Chondrocyte (in vitro differentiated cells): ENCODE results near the gene DCK. TPM values are rescaled to one million over a fixed set of nuclear protein-coding genes. Genes with fewer than 3 reads are reported as not detected.
"Not testable (repeated sequence)": the region's sequence is repeated elsewhere in the genome, so short reads cannot be mapped to it uniquely, and the experiment has no call there.

Experiments
- DNase-seq: peaks from one replicate; pipeline ENCODE4 v3.0.0; 2021; ENCODE audit warnings: mixed read lengths, low spot score
- H3K27ac Mint-ChIP-seq: one replicate; pipeline ENCODE4 v1.8.0; 2021; ENCODE audit warnings: mild to moderate bottlenecking, moderate library complexity, mixed read lengths; ENCODE audit not compliant: unreplicated experiment
- H3K27me3 Mint-ChIP-seq: 2 replicates; pipeline ENCODE4 v1.8.0; 2021; ENCODE audit warnings: low read depth, mixed read lengths
- H3K36me3 Mint-ChIP-seq: 2 replicates; pipeline ENCODE4 v1.8.0; 2021; ENCODE audit warnings: low read depth, mixed read lengths
- H3K4me1 Mint-ChIP-seq: 2 replicates; pipeline ENCODE4 v1.8.0; 2021; ENCODE audit warnings: low read depth, mild to moderate bottlenecking, mixed read lengths
- H3K4me3 Mint-ChIP-seq: one replicate; pipeline ENCODE4 v1.8.0; 2021; ENCODE audit warnings: mild to moderate bottlenecking, moderate library complexity, mixed read lengths; ENCODE audit not compliant: unreplicated experiment
- H3K9me3 Mint-ChIP-seq: 2 replicates; pipeline ENCODE4 v1.8.0; 2021; ENCODE audit warnings: low read depth, mixed read lengths
- CTCF ChIP-seq: fragments of 200-600 bp; sonication (generic); IDR thresholded peaks from 2 replicates; pipeline ENCODE4 v1.5.0; 2021; ENCODE audit warnings: antibody characterized with exemption, mild to moderate bottlenecking, moderate library complexity
- total RNA-seq: library from RNA; stranded (reverse); gene quantifications from 3 replicates; pipeline ENCODE4 v1.2.1, GENCODE V29; 2021

Gene DCK
- total RNA-seq, 1 donor from 2014 or later: 14.9 TPM

- peaks cover 47% of the 10 kb centered on the region for H3K4me1 Mint-ChIP-seq
- H3K36me3 Mint-ChIP-seq: peaks cover 21% of the 10 kb centered on the region
- H3K4me3 Mint-ChIP-seq: no peak overlapping the region
- no peaks in the 10 kb centered on the region for H3K27me3 Mint-ChIP-seq
- DNase-seq: no peak
- H3K9me3 Mint-ChIP-seq: peaks cover 19% of the 10 kb centered on the region
- no peak for TF ChIP-seq CTCF
- no peak overlapping the region for H3K27ac Mint-ChIP-seq
These were observed 3.6 kb downstream of the DCK start for GRCh38 chr4:70997036-70997435.

- no peak for TF ChIP-seq CTCF
- DNase-seq: no peak
- H3K9me3 Mint-ChIP-seq: peaks cover 22% of the 10 kb centered on the region
- H3K27ac Mint-ChIP-seq: no peak overlapping the region
- peaks cover 24% of the 10 kb centered on the region for H3K36me3 Mint-ChIP-seq
- no peaks in the 10 kb centered on the region for H3K27me3 Mint-ChIP-seq
- H3K4me1 Mint-ChIP-seq: peaks cover 45% of the 10 kb centered on the region
- H3K4me3 Mint-ChIP-seq: no peak overlapping the region
These were observed 4.1 kb downstream of the DCK start for GRCh38 chr4:70997546-70997945.

GRCh38 chr4:70999639-71000038, 6.2 kb downstream of the DCK start:
- H3K27ac Mint-ChIP-seq: not testable (repeated sequence)
- H3K36me3 Mint-ChIP-seq: peaks cover 26% of the 10 kb centered on the region

GRCh38 chr4:71001363-71001762, 7.9 kb downstream of the DCK start:
- Mint-ChIP-seq H3K4me1 (peaks cover 17% of the 10 kb centered on the region), H3K36me3 (peaks cover 26% of the 10 kb centered on the region)

More at GRCh38 chr4:70999639-71000038, 6.2 kb downstream of the DCK start:
- Mint-ChIP-seq H3K9me3 (peaks cover 24% of the 10 kb centered on the region), H3K4me1 (peaks cover 34% of the 10 kb centered on the region)
- DNase-seq, H3K27me3 Mint-ChIP-seq, H3K4me3 Mint-ChIP-seq: not testable (repeated sequence)

GRCh38 chr4:71004281-71004851, 10.9 kb downstream of the DCK start:
- Mint-ChIP-seq H3K4me3 (no peak overlapping the region), H3K9me3 (peaks cover 24% of the 10 kb centered on the region), H3K36me3 (peaks cover 23% of the 10 kb centered on the region), H3K27ac (no peak overlapping the region), H3K27me3 (no peaks in the 10 kb centered on the region), H3K4me1 (peaks cover 15% of the 10 kb centered on the region)
- no peak for TF ChIP-seq CTCF
- no peak for DNase-seq

More at GRCh38 chr4:71001363-71001762, 7.9 kb downstream of the DCK start:
- H3K27me3 Mint-ChIP-seq, H3K27ac Mint-ChIP-seq, H3K4me3 Mint-ChIP-seq, DNase-seq: not testable (repeated sequence)
- peaks cover 24% of the 10 kb centered on the region for H3K9me3 Mint-ChIP-seq

- Mint-ChIP-seq H3K9me3 (peaks cover 24% of the 10 kb centered on the region), H3K4me1 (peaks cover 21% of the 10 kb centered on the region), H3K36me3 (peaks cover 19% of the 10 kb centered on the region)
- H3K4me3 Mint-ChIP-seq, H3K27me3 Mint-ChIP-seq, DNase-seq, H3K27ac Mint-ChIP-seq: not testable (repeated sequence)
These were observed 11.6 kb downstream of the DCK start for GRCh38 chr4:71005025-71005424.
